ENCODE measurements around the gene PDE4B. TPM values are rescaled to one million over a fixed set of nuclear protein-coding genes. Genes with fewer than 3 reads are reported as not detected.
"Not testable (repeated sequence)": the region's sequence is repeated elsewhere in the genome, so short reads cannot be mapped to it uniquely, and the experiment has no call there.

Gene PDE4B
- total RNA-seq, 1 donor: 51.0 TPM

- H3K4me3 ChIP-seq (ENCODE audit: low read depth, low read length): no peak overlapping the region
- TF ChIP-seq, protein P1, sequence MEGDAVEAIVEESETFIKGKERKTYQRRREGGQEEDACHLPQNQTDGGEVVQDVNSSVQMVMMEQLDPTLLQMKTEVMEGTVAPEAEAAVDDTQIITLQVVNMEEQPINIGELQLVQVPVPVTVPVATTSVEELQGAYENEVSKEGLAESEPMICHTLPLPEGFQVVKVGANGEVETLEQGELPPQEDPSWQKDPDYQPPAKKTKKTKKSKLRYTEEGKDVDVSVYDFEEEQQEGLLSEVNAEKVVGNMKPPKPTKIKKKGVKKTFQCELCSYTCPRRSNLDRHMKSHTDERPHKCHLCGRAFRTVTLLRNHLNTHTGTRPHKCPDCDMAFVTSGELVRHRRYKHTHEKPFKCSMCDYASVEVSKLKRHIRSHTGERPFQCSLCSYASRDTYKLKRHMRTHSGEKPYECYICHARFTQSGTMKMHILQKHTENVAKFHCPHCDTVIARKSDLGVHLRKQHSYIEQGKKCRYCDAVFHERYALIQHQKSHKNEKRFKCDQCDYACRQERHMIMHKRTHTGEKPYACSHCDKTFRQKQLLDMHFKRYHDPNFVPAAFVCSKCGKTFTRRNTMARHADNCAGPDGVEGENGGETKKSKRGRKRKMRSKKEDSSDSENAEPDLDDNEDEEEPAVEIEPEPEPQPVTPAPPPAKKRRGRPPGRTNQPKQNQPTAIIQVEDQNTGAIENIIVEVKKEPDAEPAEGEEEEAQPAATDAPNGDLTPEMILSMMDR (IDR thresholded peaks at IDR 0.05; ENCODE audit: insufficient read depth, low read depth, low read length): no peak
- no peak for DNase-seq (ENCODE audit: low read depth)
Measured at GRCh38 chr1:65963156-65963888, 170.6 kb downstream of the PDE4B start.

- TF ChIP-seq, protein P1 (IDR thresholded peaks at IDR 0.05; ENCODE audit: insufficient read depth, low read depth, low read length): no peak
- DNase-seq (ENCODE audit: low read depth): no peak
- H3K4me3 ChIP-seq (ENCODE audit: low read depth, low read length): no peak overlapping the region
Measured at GRCh38 chr1:65964123-65964522, 171.4 kb downstream of the PDE4B start.

GRCh38 chr1:65965112-65965996 is 172.7 kb downstream of the PDE4B start:
- H3K4me3 ChIP-seq (ENCODE audit: low read depth, low read length): no peak overlapping the region
- TF ChIP-seq, protein P1 (IDR thresholded peaks at IDR 0.05; ENCODE audit: insufficient read depth, low read depth, low read length): no peak
- DNase-seq (ENCODE audit: low read depth): no peak

DNA sequence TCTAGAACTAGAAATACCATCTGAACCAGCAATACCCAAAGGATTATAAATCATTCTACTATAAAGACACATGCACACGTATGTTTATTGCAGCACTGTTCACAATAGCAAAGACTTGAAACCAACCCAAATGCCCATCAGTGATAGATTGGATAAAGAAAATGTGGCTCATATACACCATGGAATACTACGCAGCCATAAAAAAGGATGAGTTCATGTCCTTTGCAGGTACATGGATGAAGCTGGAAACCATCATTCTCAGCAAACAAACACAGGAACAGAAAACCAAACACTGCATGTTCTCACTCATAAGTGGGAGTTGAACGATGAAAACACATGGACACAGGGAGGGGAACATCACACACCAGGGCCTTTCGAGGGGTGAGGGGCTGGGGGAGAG is 174.8 kb downstream of the PDE4B start:
- not testable (repeated sequence) for DNase-seq (ENCODE audit: low read depth); H3K4me3 ChIP-seq (ENCODE audit: low read depth, low read length)

- no peak for DNase-seq (ENCODE audit: low read depth)
- no peak overlapping the region for H3K4me3 ChIP-seq (ENCODE audit: low read depth, low read length)
- TF ChIP-seq, protein P1 (IDR thresholded peaks at IDR 0.05; ENCODE audit: insufficient read depth, low read depth, low read length): no peak
Measured at GRCh38 chr1:65971547-65971946, 178.9 kb downstream of the PDE4B start.

GRCh38 chr1:65975708-65976107 is 183.0 kb downstream of the PDE4B start:
- no peak for DNase-seq (ENCODE audit: low read depth)
- H3K4me3 ChIP-seq (ENCODE audit: low read depth, low read length): no peak overlapping the region
- TF ChIP-seq, protein P1 (IDR thresholded peaks at IDR 0.05; ENCODE audit: insufficient read depth, low read depth, low read length): no peak

Measured in fibroblast of villous mesenchyme (primary cell).